ENCODE measurements around the gene STXBP5.

The STXBP5 gene

GRCh38 chr6:147266821-147267220, 62.6 kb downstream of the STXBP5 start:
- Histone ChIP-seq H3K4me3 (ENCODE audit: insufficient read length, low read depth) (no peak overlapping the region), H3K27me3 (ENCODE audit: insufficient read depth, insufficient read length) (no peaks in the 10 kb centered on the region), H3K9me3 (ENCODE audit: insufficient read depth, low read length) (no peaks in the 10 kb centered on the region), H3K4me1 (ENCODE audit: insufficient read depth, insufficient read length) (no peaks in the 10 kb centered on the region), H3K36me3 (ENCODE audit: insufficient read depth, insufficient read length, low read length) (no peaks in the 10 kb centered on the region), H3K9ac (ENCODE audit: insufficient read length, low read depth) (no peak overlapping the region)
- no peak for TF ChIP-seq ZNF274 (IDR thresholded peaks at IDR 0.05; ENCODE audit: low read depth, low read length)
- TF ChIP-seq YY1 (IDR thresholded peaks at IDR 0.05; ENCODE audit: insufficient read depth, insufficient read length): no peak
- no peak for TF ChIP-seq SUZ12 (IDR thresholded peaks at IDR 0.05; ENCODE audit: extremely low read depth, insufficient read depth, insufficient read length)
- no peak for DNase-seq (ENCODE audit: low read depth, low spot score)

DNA sequence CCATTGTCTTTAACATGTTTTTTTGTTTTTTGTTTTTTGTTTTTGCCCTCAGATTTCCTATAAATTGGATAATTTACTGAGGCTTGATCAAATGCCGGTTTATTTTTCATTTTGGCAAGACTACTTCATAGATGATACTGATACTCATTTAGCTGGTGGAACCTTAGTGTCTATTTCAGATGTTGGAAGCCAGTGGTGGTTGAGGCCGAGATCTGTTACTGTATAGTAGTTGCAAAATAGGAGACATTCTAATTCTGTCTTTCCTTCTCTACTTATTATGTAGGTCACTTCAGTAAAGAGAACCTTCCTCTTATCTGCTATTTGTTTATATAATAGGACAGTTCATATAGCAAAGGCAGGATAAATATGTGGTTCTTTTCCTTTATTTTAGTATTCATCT, 63.4 kb downstream of the STXBP5 start:
- Histone ChIP-seq H3K9me3 (ENCODE audit: insufficient read depth, low read length) (no peaks in the 10 kb centered on the region), H3K36me3 (ENCODE audit: insufficient read depth, insufficient read length, low read length) (no peaks in the 10 kb centered on the region), H3K4me1 (ENCODE audit: insufficient read depth, insufficient read length) (no peaks in the 10 kb centered on the region), H3K27me3 (ENCODE audit: insufficient read depth, insufficient read length) (no peaks in the 10 kb centered on the region), H3K4me3 (ENCODE audit: insufficient read length, low read depth) (no peak overlapping the region), H3K9ac (ENCODE audit: insufficient read length, low read depth) (no peak overlapping the region)
- TF ChIP-seq ZNF274 (IDR thresholded peaks at IDR 0.05; ENCODE audit: low read depth, low read length) (no peak), SUZ12 (IDR thresholded peaks at IDR 0.05; ENCODE audit: extremely low read depth, insufficient read depth, insufficient read length) (no peak)
- DNase-seq (ENCODE audit: low read depth, low spot score): no peak

DNA sequence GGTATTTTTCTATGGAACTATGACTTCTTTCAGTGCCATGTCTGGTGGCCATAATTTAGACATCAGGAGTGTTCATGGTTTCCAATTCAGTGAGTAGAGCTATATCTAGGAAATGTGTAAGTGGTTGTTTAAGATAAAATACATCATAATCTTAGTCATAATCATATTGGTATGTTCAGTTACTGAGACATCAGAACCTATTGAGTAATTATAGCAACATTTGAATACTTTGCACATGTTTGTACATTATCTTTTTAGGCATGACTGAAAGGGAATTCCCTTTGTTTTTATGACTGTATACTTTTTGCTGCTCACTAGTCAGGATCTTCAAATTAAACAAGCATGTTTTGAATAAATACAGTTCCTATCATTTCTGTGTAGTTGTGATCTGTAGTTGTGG, 64.0 kb downstream of the STXBP5 start:
- H3K9me3 ChIP-seq (ENCODE audit: insufficient read depth, low read length): no peaks in the 10 kb centered on the region
- no peaks in the 10 kb centered on the region for H3K36me3 ChIP-seq (ENCODE audit: insufficient read depth, insufficient read length, low read length)
- H3K4me3 ChIP-seq (ENCODE audit: insufficient read length, low read depth): no peak overlapping the region
- no peaks in the 10 kb centered on the region for H3K4me1 ChIP-seq (ENCODE audit: insufficient read depth, insufficient read length)
- H3K9ac ChIP-seq (ENCODE audit: insufficient read length, low read depth): no peak overlapping the region
- no peak for DNase-seq (ENCODE audit: low read depth, low spot score)
- no peak for TF ChIP-seq ZNF274 (IDR thresholded peaks at IDR 0.05; ENCODE audit: low read depth, low read length)
- no peak for TF ChIP-seq SUZ12 (IDR thresholded peaks at IDR 0.05; ENCODE audit: extremely low read depth, insufficient read depth, insufficient read length)
- TF ChIP-seq YY1 (IDR thresholded peaks at IDR 0.05; ENCODE audit: insufficient read depth, insufficient read length): no peak
- H3K27me3 ChIP-seq (ENCODE audit: insufficient read depth, insufficient read length): no peaks in the 10 kb centered on the region

- H3K9ac ChIP-seq (ENCODE audit: insufficient read length, low read depth): no peak overlapping the region
- H3K4me3 ChIP-seq (ENCODE audit: insufficient read length, low read depth): no peak overlapping the region
- H3K27me3 ChIP-seq (ENCODE audit: insufficient read depth, insufficient read length): no peaks in the 10 kb centered on the region
- no peak for DNase-seq (ENCODE audit: low read depth, low spot score)
- peaks cover 10% of the 10 kb centered on the region for H3K36me3 ChIP-seq (ENCODE audit: insufficient read depth, insufficient read length, low read length)
- H3K9me3 ChIP-seq (ENCODE audit: insufficient read depth, low read length): 0 out of 2 replicates have a peak, but pooled peaks cover 4% of the 10 kb centered on the region
- no peak for TF ChIP-seq YY1 (IDR thresholded peaks at IDR 0.05; ENCODE audit: insufficient read depth, insufficient read length)
- TF ChIP-seq ZNF274 (IDR thresholded peaks at IDR 0.05; ENCODE audit: low read depth, low read length): no peak
- TF ChIP-seq SUZ12 (IDR thresholded peaks at IDR 0.05; ENCODE audit: extremely low read depth, insufficient read depth, insufficient read length): no peak
- H3K4me1 ChIP-seq (ENCODE audit: insufficient read depth, insufficient read length): no peaks in the 10 kb centered on the region
These were observed 69.8 kb downstream of the STXBP5 start for GRCh38 chr6:147274012-147274411.

DNA sequence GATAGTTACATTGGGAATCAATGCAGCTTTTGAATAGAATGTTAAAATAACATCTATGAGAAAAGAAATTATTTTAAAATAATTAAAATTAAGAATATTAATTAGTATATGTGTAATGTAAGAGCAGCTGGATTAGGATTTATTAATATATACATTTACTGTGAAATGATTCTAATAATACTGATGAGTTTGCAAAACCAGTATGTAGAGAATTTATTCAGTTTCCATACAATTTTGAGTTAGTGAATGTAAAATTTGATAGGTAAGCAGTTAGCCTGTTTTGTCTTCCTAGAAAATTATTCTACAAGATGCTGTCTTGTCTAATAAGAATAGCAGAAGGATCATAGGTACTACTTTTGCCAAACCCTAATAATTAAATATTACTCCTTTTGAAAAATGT, 70.6 kb downstream of the STXBP5 start:
- Histone ChIP-seq H3K4me3 (ENCODE audit: insufficient read length, low read depth) (no peak overlapping the region), H3K27me3 (ENCODE audit: insufficient read depth, insufficient read length) (no peaks in the 10 kb centered on the region), H3K9me3 (ENCODE audit: insufficient read depth, low read length) (0 out of 2 replicates have a peak, but pooled peaks cover 4% of the 10 kb centered on the region), H3K4me1 (ENCODE audit: insufficient read depth, insufficient read length) (no peaks in the 10 kb centered on the region), H3K36me3 (ENCODE audit: insufficient read depth, insufficient read length, low read length) (peaks cover 15% of the 10 kb centered on the region), H3K9ac (ENCODE audit: insufficient read length, low read depth) (no peak overlapping the region)
- DNase-seq (ENCODE audit: low read depth, low spot score): no peak
- TF ChIP-seq ZNF274 (IDR thresholded peaks at IDR 0.05; ENCODE audit: low read depth, low read length): no peak
- no peak for TF ChIP-seq SUZ12 (IDR thresholded peaks at IDR 0.05; ENCODE audit: extremely low read depth, insufficient read depth, insufficient read length)
- TF ChIP-seq YY1 (IDR thresholded peaks at IDR 0.05; ENCODE audit: insufficient read depth, insufficient read length): no peak

DNA sequence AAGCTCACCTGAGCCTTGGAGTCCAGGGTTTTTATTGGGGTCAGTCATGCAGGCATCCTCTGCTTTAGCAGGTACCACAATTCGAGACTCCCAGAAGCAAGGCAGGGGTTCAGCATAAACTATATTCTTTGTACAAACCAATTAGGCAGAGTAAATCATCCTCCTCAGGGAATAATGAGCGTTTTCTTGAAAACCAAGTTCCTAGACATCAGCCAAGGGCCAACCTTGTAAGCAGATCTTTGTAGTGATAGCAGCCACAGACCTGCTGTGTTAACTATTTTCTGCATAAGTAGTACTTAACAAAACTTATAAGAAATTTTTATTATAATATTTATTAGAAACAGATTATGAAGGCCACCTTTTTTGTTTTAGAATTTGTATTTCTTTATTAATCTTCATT, 74.7 kb downstream of the STXBP5 start:
- Histone ChIP-seq H3K4me3 (ENCODE audit: insufficient read length, low read depth) (no peak overlapping the region), H3K36me3 (ENCODE audit: insufficient read depth, insufficient read length, low read length) (peaks cover 19% of the 10 kb centered on the region), H3K27me3 (ENCODE audit: insufficient read depth, insufficient read length) (no peaks in the 10 kb centered on the region), H3K4me1 (ENCODE audit: insufficient read depth, insufficient read length) (no peaks in the 10 kb centered on the region), H3K9me3 (ENCODE audit: insufficient read depth, low read length) (0 out of 2 replicates have a peak, but pooled peaks cover 9% of the 10 kb centered on the region), H3K9ac (ENCODE audit: insufficient read length, low read depth) (no peak overlapping the region)
- no peak for DNase-seq (ENCODE audit: low read depth, low spot score)
- TF ChIP-seq ZNF274 (IDR thresholded peaks at IDR 0.05; ENCODE audit: low read depth, low read length) (no peak), YY1 (IDR thresholded peaks at IDR 0.05; ENCODE audit: insufficient read depth, insufficient read length) (no peak), SUZ12 (IDR thresholded peaks at IDR 0.05; ENCODE audit: extremely low read depth, insufficient read depth, insufficient read length) (no peak)

- TF ChIP-seq SUZ12 (IDR thresholded peaks at IDR 0.05; ENCODE audit: extremely low read depth, insufficient read depth, insufficient read length) (no peak), ZNF274 (IDR thresholded peaks at IDR 0.05; ENCODE audit: low read depth, low read length) (no peak), YY1 (IDR thresholded peaks at IDR 0.05; ENCODE audit: insufficient read depth, insufficient read length) (no peak)
- Histone ChIP-seq H3K4me3 (ENCODE audit: insufficient read length, low read depth) (no peak overlapping the region), H3K36me3 (ENCODE audit: insufficient read depth, insufficient read length, low read length) (peaks cover 19% of the 10 kb centered on the region), H3K4me1 (ENCODE audit: insufficient read depth, insufficient read length) (no peaks in the 10 kb centered on the region), H3K9me3 (ENCODE audit: insufficient read depth, low read length) (0 out of 2 replicates have a peak, but pooled peaks cover 9% of the 10 kb centered on the region), H3K9ac (ENCODE audit: insufficient read length, low read depth) (no peak overlapping the region), H3K27me3 (ENCODE audit: insufficient read depth, insufficient read length) (no peaks in the 10 kb centered on the region)
- no peak for DNase-seq (ENCODE audit: low read depth, low spot score)
These were observed 75.2 kb downstream of the STXBP5 start for GRCh38 chr6:147279427-147279826.
